SH-SY5Y (cell line): ENCODE measurements around the gene ESRP2.

Experiments
- GATA2 ChIP-seq: IDR thresholded peaks from 2 replicates; pipeline ENCODE4 v1.6.1; 2011; ENCODE audit warnings: mild to moderate bottlenecking, low read depth, low read length
- GATA3 ChIP-seq: IDR thresholded peaks from 2 replicates; pipeline ENCODE4 v1.6.1; 2011; ENCODE audit warnings: low read depth, mild to moderate bottlenecking, low read length, moderate library complexity

The ESRP2 gene

GRCh38 chr16:68236826-68237242, 907 bp upstream of the ESRP2 start:
- TF ChIP-seq GATA2 = no peak

DNA sequence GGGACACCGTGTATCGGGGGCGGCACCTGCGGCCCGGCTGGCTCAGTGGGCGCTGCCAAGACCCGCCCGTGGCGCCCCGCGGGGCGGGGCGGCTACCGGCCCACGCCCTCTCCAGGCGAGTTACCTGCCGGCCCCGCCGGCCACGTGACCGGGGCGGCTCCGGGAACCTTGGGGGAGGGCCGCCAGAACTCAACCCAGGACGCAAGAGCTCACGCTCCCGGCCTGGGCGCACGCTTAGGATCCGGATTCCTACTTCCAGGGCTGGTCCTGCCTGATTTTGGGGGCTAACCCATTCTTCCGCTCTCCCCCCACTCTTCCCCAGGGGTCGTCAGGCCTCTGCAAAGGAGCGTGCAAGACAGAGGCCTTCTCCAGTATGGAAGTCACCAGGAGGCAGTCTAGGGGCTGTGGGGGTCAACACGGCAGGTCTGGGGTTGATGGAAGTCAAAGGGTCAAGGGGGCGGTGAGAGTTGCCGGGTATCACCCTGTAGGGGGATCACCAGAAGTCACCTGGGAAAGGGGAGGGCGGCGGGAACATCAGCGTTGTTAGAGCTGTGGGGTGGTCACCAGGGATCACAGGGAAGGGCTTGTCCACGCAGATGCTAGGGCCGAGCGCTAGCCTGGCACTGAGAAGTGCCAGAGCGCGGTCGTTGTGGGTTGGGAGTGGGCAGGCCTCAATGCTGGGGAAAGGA, 354 bp upstream of the ESRP2 start:
- TF ChIP-seq GATA2 = no peak

GRCh38 chr16:68235108-68235886, 630 bp downstream of the ESRP2 start:
- TF ChIP-seq GATA2 (no peak), GATA3 (no peak)

DNA sequence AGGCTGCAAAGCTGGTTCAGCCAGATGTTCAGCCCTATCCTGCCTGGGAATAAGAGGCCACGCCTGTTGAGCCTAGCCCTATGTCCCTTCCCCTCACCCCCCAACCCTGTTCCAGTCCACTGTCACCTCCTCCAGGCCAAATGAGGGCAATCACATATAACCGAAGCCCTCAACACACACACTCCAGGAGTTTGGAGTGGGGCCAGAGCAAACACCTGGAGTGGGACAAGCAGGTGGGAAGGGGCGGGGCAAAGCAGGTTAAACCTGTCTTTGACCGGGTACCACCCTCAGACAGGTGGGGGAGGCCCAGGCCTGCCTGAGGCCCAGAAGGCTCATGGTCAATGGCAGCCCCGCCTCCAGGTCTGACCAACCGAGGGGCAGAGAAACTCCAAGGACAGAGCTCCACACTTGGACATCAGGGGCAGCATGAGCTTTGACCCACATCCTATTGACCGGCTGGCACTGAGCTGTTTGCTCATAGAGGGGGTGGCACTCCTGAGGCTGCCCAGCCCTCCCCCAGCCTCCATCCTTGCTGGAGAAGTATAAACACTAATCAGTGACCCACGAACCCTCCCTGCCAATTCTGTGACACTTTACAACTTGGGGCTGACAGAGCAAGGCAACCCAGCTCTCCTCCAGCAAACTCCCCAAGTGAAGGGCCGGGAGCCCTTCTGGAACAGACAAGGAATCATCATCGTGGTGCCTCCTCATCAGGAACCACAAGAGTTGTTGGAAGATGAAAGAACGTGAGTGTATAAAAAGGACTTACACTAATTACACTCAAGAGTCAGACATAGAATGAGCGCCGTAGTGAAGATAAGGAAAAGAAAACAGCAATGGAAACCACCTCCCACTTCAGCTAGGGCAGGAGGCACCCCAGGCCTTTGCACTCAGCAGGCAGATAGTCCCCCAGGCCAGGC, 1.5 kb downstream of the ESRP2 start:
- TF ChIP-seq GATA2 (no peak), GATA3 (no peak)

- TF ChIP-seq GATA3 (no peak), GATA2 (no peak)
These were observed 2.1 kb downstream of the ESRP2 start for GRCh38 chr16:68233835-68234187.

GRCh38 chr16:68233085-68233834, 2.7 kb downstream of the ESRP2 start:
- TF ChIP-seq GATA3 (no peak), GATA2 (no peak)

GRCh38 chr16:68232335-68232734, 3.6 kb downstream of the ESRP2 start:
- TF ChIP-seq GATA2 = no peak
- no peak for TF ChIP-seq GATA3

DNA sequence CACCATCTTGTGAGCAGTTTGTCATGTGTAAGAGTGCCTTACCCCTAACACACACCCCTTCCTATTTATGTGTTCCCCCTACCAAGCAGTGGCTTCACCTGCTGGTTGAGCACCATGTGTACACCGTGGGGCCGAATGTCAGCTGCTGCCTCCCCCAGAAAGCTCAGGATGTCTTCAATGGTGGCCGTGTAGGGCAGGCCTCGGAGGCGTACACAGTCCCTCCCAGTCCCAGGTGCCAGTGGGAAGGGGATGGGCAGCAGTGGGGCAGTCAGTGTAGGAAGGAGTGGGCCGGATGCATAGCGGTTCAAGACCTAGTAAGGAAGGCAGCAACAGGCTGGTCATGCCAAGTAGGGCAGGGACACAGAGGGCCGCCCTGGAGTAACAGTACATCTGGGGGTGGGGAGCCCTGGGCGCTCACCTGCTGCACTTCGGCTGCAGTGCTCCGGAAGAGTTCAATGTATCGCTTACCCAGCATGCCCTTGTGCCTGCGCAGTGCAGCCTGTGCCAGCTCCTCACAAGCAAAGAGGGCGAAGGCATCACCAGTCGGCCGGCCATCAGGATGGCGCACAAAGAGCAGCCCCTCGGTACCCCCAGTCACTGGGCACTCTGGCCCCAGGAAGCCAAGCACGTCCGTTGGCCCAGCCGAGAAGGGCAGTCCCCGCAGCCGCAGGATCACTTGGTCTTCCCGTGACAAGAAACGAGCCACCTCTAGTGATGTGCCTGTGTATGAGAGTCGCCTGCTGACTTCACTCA, 4.4 kb downstream of the ESRP2 start:
- no peak for TF ChIP-seq GATA3
- no peak for TF ChIP-seq GATA2

DNA sequence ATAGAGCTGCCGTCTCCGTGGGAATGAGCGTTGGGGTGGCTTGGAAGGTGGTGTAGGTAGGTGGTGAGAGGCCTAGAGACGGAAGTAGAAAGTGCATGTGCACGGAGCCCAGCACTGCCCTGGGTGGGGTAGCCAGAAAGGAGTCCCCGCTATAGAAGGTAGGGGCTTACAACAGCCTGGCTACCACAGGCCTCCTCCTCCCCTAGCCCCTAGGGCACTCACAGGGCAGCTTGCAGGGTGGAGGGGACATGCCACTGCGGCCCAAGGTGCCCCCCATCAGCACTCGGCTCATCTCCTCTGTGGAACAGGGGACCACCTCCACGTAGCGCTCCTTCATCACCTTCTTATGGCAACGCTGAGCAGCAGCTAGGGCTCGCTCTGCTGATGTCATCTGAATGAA, 5.0 kb downstream of the ESRP2 start:
- no peak for TF ChIP-seq GATA3
- no peak for TF ChIP-seq GATA2

DNA sequence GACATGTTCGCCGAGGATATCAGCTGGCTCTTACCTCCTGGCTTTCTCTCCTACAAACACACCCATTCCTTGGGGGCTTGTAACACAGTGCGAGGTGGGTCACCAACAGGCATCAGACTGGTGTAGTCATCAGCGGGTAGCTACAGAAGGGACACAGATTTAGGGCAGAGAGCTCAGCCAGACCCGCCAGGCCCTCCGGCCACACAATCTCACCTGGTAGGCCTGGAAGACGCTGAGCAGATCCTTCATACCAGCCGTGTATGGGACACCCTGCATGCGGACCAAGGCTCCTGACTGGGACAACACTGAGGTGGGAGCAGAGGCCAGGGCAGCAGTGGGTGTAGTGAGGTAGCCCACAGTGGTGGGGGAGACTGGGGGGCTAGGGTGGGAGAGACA, 5.8 kb downstream of the ESRP2 start:
- TF ChIP-seq GATA2 (no peak), GATA3 (no peak)

DNA sequence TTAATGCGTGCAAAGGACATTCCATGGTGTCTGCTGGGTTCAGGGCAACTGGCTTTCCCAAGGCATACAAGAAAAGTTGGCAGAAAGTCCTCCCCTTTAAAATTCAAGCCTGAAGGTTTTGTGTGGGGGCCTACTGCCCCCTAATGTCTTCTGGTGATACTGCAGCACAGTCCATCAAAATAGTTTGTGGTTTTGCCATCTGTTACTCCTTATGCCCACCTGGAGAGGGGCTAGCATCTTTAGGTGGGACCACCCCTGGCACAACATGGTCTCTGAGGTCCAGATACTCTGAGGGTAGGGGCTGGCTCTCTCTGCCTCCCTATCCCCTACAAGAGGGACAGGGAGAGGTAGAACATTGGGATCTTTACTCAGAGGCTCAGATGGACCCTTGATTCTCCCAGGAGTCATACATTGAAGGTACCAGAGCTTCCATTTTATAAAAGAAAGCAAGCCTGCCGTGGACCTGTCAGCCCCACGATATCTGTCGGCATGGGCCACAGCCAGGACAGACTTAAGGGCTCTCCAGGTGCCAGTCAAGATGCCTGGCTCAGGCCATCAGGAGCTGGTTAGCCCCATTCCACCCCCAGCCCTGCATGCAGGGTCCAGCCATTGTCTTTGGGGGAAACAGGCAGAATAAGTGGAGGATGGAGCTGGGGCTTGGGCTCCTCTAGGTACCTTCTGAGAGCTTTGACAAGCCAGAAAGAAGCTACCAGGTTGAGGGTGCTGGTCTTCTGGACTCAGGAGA, 6.3 kb downstream of the ESRP2 start:
- TF ChIP-seq GATA3 = no peak
- TF ChIP-seq GATA2 = no peak

DNA sequence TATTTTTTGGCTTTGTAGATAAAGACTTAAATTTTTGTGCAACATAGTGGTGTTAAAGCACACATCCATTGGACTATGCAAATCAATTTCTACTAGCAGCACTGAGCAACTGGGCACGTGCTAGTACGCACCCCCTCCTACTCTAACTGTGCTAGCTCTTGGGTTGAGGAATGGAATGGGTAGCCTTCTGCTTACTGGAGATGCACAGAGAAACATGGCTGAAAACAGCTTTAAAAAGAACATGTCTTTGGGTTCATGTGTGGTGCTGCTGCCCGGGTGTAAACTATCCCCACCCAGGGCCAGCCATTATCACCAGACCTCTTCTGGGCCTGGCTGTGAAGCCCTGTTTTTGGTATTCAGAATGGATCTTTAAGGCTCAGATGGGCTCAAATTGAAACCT, 7.3 kb downstream of the ESRP2 start:
- TF ChIP-seq GATA2 = no peak
- TF ChIP-seq GATA3 = no peak
